B cell (primary cell): ENCODE results near the gene KMT2A. TPM values are rescaled to one million over a fixed set of nuclear protein-coding genes. Genes with fewer than 3 reads are reported as not detected.

ENCODE experiments used
- ATAC-seq: fragments of 200-7000 bp; cut with Tn5 transposase; one replicate; pipeline ENCODE4 v1.10.0; 2021; ENCODE audit warnings: low read depth, mild to moderate bottlenecking, moderate number of reproducible peaks, moderate library complexity
- CTCF ChIA-PET: fragments of 350-600 bp; sonication (Branson Sonifier 250); formaldehyde crosslinking; loops from one replicate; lab custom pipeline; 2021; ENCODE audit warnings: antibody characterized with exemption, inconsistent platforms; lab: Charles Lee
- POLR2A ChIA-PET: fragments of 350-600 bp; sonication (Branson Sonifier 250); formaldehyde crosslinking; loops from one replicate; lab custom pipeline; 2021; ENCODE audit warnings: antibody characterized with exemption; lab: Charles Lee
- DNase-seq: peaks from one replicate; pipeline ENCODE4 v3.0.0; 2013
- H2AFZ ChIP-seq: 2 replicates; pipeline ENCODE4 v1.6.1; 2012; ENCODE audit warnings: mild to moderate bottlenecking, low read depth, low read length; ENCODE audit not compliant: insufficient read depth, poor library complexity, severe bottlenecking
- H3K27ac ChIP-seq, 2 donors: 1 replicate in 1 of 2; 2 replicates in 1 of 2; pipeline ENCODE4 v1.5.1; 2012 to 2013; ENCODE audit warnings: low read length in 2 of 2, mild to moderate bottlenecking in 2 of 2, moderate library complexity in 1 of 2
- H3K27me3 ChIP-seq, 4 experiments: fragments of 200-600 bp in 1 of 4; sonication (generic) in 1 of 4; replicated peaks in 1 of 4; 1 replicate in 2 of 4; 2 replicates in 2 of 4; pipeline versions ENCODE4 v1.6.1 to v1.7.0; 2013 to 2016; ENCODE audit warnings: low read length in 3 of 4, mild to moderate bottlenecking in 2 of 4, mixed read lengths in 1 of 4, moderate library complexity in 1 of 4; ENCODE audit not compliant: insufficient read depth in 4 of 4, control insufficient read depth in 3 of 4; ENCODE audit errors: control extremely low read depth in 1 of 4
- H3K36me3 ChIP-seq, 2 experiments: replicated peaks in 1 of 2; 1 replicate in 1 of 2; 2 replicates in 1 of 2; pipeline versions ENCODE4 v1.6.1 to v1.7.1; 2013; ENCODE audit warnings: low read length in 1 of 2; ENCODE audit not compliant: insufficient read depth in 2 of 2, control insufficient read depth in 1 of 2; ENCODE audit errors: control extremely low read depth in 1 of 2, extremely low read depth in 1 of 2
- H3K4me1 ChIP-seq, 2 donors: fragments of 200-600 bp in 1 of 2; sonication (generic) in 1 of 2; 1 replicate in 1 of 2; 2 replicates in 1 of 2; pipeline versions ENCODE4 v1.5.1 to v1.6.1; 2013 to 2017; ENCODE audit warnings: low read length in 2 of 2; ENCODE audit not compliant: control insufficient read depth in 2 of 2, insufficient read depth in 2 of 2
- H3K4me2 ChIP-seq: replicated peaks from 2 replicates; pipeline ENCODE3; 2012; ENCODE audit warnings: mild to moderate bottlenecking, low read depth, low read length; ENCODE audit not compliant: poor library complexity, severe bottlenecking
- H3K4me3 ChIP-seq, 5 experiments: fragments of 200-600 bp in 1 of 5; sonication (generic) in 1 of 5; 1 replicate in 3 of 5; 2 replicates in 2 of 5; pipeline versions ENCODE4 v1.5.1 to v1.7.0; 2011 to 2016; ENCODE audit warnings: low read length in 4 of 5, mild to moderate bottlenecking in 4 of 5, low read depth in 2 of 5, control low read depth in 1 of 5, moderate library complexity in 1 of 5; ENCODE audit not compliant: insufficient read depth in 1 of 5; ENCODE audit errors: control extremely low read depth in 1 of 5, extremely low read depth in 1 of 5
- H3K79me2 ChIP-seq: fragments of 200-600 bp; sonication (generic); one replicate; pipeline ENCODE4 v1.6.0; 2016; ENCODE audit warnings: low read length; ENCODE audit not compliant: control insufficient read depth, insufficient read depth
- H3K9ac ChIP-seq: fragments of 200-600 bp; sonication (generic); 2 replicates; pipeline ENCODE4 v1.6.1; 2017; ENCODE audit warnings: mild to moderate bottlenecking, low read length, moderate library complexity
- H3K9me3 ChIP-seq, 3 donors: one replicate each; pipeline versions ENCODE4 v1.6.1 to v1.7.1; 2013; ENCODE audit warnings: low read length in 2 of 3; ENCODE audit not compliant: control insufficient read depth in 2 of 3, insufficient read depth in 1 of 3; ENCODE audit errors: control extremely low read depth in 1 of 3
- H4K20me1 ChIP-seq: 2 replicates; pipeline ENCODE4 v1.6.0; 2012; ENCODE audit warnings: mild to moderate bottlenecking, low read length; ENCODE audit not compliant: insufficient read depth, control insufficient read depth, poor library complexity, severe bottlenecking
- H3K27ac Mint-ChIP-seq: one replicate; pipeline ENCODE4 v1.8.0; 2021; ENCODE audit warnings: mixed read lengths
- H3K27me3 Mint-ChIP-seq: one replicate; pipeline ENCODE4 v1.8.0; 2021; ENCODE audit warnings: mixed read lengths
- H3K4me1 Mint-ChIP-seq: one replicate; pipeline ENCODE4 v1.8.0; 2021; ENCODE audit warnings: mixed read lengths
- H3K4me3 Mint-ChIP-seq: one replicate; pipeline ENCODE4 v1.8.0; 2021; ENCODE audit warnings: mixed read lengths
- H3K9me3 Mint-ChIP-seq: one replicate; pipeline ENCODE4 v1.8.0; 2022; ENCODE audit warnings: mixed read lengths; ENCODE audit not compliant: insufficient read depth
- CTCF ChIP-seq: fragments of 200-600 bp; IDR thresholded peaks from one replicate; pipeline ENCODE4 v1.8.0; 2022; ENCODE audit warnings: antibody characterized with exemption, mild to moderate bottlenecking
- EZH2 ChIP-seq: IDR thresholded peaks from 2 replicates; pipeline ENCODE4 v1.6.1; 2012; ENCODE audit warnings: borderline replicate concordance, low read depth, mild to moderate bottlenecking, moderate library complexity, low read length; ENCODE audit not compliant: insufficient read depth, poor library complexity, severe bottlenecking
- WGBS: methylation state at CpG from one replicate; pipeline ENCODE4 v1.1.5; 2013; ENCODE audit warnings: missing lambda C conversion rate; ENCODE audit not compliant: insufficient coverage; 5-methylcytosine and 5-hydroxymethylcytosine counted together
- intact Hi-C: fragments of 100-400 bp; cut with micrococcal nuclease; formaldehyde crosslinking; loops from one replicate; pipeline ENCODE4 v1.10.0; 2022
- polyA plus RNA-seq: library from polyadenylated mRNA; depleted of rRNA; stranded (reverse); fragments of >200 nt; gene quantifications from 2 replicates; pipeline ENCODE4 v1.2.3, GENCODE V29; 2012
- total RNA-seq, 2 donors: library from RNA; stranded (reverse); fragments of 120-200 nt in 1 of 2; gene quantifications; 1 replicate in 1 of 2; 2 replicates in 1 of 2; pipeline versions ENCODE4 v1.2.3 to v1.2.4, GENCODE V29; 2013 to 2022

KMT2A gene
- total and polyA plus RNA-seq, 2 donors (not counting 1 experiment from before 2014, with no cell fraction given), result 32.1 to 175 TPM

GRCh38 chr11:118406599-118407166, 29.6 kb upstream of the KMT2A start:
- no peak for ATAC-seq
- Histone ChIP-seq H3K27ac (no peak overlapping the region), H4K20me1 (peaks cover 54% of the 10 kb centered on the region), H3K4me1 (peaks cover 16 to 17% of the 10 kb centered on the region in 2 donors), H3K79me2 (peaks cover 70% of the 10 kb centered on the region), H2AFZ (no peak overlapping the region), H3K9ac (no peak overlapping the region), H3K4me2 (no peak overlapping the region), H3K4me3 (no peak overlapping the region), H3K27me3 (no peaks in the 10 kb centered on the region), H3K36me3 (peaks cover 6 to 40% of the 10 kb centered on the region in 2 experiments), H3K9me3 (no peaks in the 10 kb centered on the region)
- Mint-ChIP-seq H3K4me1 (peaks cover 44% of the 10 kb centered on the region), H3K27ac (no peak overlapping the region), H3K27me3 (no peaks in the 10 kb centered on the region), H3K4me3 (no peak overlapping the region), H3K9me3 (no peaks in the 10 kb centered on the region)
- CTCF ChIA-PET, result interaction anchor here (1.0 to 1.3 kb wide), 4 partner anchors 9 to 82 kb away, joined by 3 to 5 read pairs (median 4); no protein-coding TSS in a partner anchor
- POLR2A ChIA-PET, result interaction anchor here (0.6 kb wide), 1 partner anchor 68 kb away, joined by 4 read pairs; no protein-coding TSS in a partner anchor
- WGBS, result 68% methylated on average over 5 of the region's 7 CpGs
- intact Hi-C loops, result no loop called here
- DNase-seq, result no peak
- TF ChIP-seq CTCF (no peak), EZH2 (no peak)

- ATAC-seq, result no peak
Measured at GRCh38 chr11:118410055-118410745, 26.1 kb upstream of the KMT2A start.

More at GRCh38 chr11:118410055-118410745, 26.1 kb upstream of the KMT2A start:
- no peak for TF ChIP-seq CTCF
- no peak for TF ChIP-seq EZH2
- CTCF ChIA-PET, result interaction anchor here (1.2 to 1.9 kb wide), 2 partner anchors 11 to 23 kb away, joined by 3 to 7 read pairs; no protein-coding TSS in a partner anchor
- Histone ChIP-seq H4K20me1 (peaks cover 26% of the 10 kb centered on the region), H3K9ac (no peak overlapping the region), H3K79me2 (peaks cover 35% of the 10 kb centered on the region), H3K27ac (peak overlapping the region in 1 of 2 donors; percentile 31), H3K27me3 (no peaks in the 10 kb centered on the region), H3K4me2 (no peak overlapping the region), H3K36me3 (peaks cover 2 to 44% of the 10 kb centered on the region in 2 experiments), H2AFZ (no peak overlapping the region), H3K9me3 (no peaks in the 10 kb centered on the region), H3K4me3 (no peak overlapping the region), H3K4me1 (peaks cover 4 to 5% of the 10 kb centered on the region in 2 donors)
- peaks cover 23% of the 10 kb centered on the region for H3K4me1 Mint-ChIP-seq
- H3K27ac Mint-ChIP-seq, result no peak overlapping the region
- no peaks in the 10 kb centered on the region for H3K9me3 Mint-ChIP-seq
- WGBS, result 80% methylated on average over 1 of the region's 7 CpGs
- no peaks in the 10 kb centered on the region for H3K27me3 Mint-ChIP-seq
- intact Hi-C loops, result no loop called here
- DNase-seq, result no peak
- H3K4me3 Mint-ChIP-seq, result no peak overlapping the region
- POLR2A ChIA-PET, result interaction anchor here (0.7 kb wide), 1 partner anchor 20 kb away, joined by 7 read pairs; no protein-coding TSS in a partner anchor
